Esophagus muscularis mucosa (tissue), 4 donors: ENCODE data around the gene PHYKPL. TPM values are rescaled to one million over a fixed set of nuclear protein-coding genes. Genes with fewer than 3 reads are reported as not detected.
"Not testable (repeated sequence)": the region's sequence is repeated elsewhere in the genome, so short reads cannot be mapped to it uniquely, and the experiment has no call there.

Experiments used
- DNase-seq: peaks from one replicate; pipeline ENCODE4 v3.0.0-alpha.2; 2017; ENCODE audit errors: extremely low spot score
- H3K27ac ChIP-seq, 4 donors: fragments of 200-600 bp; sonication (generic); replicated peaks in 1 of 4; 1 replicate in 3 of 4; 2 replicates in 1 of 4; pipeline ENCODE4 v1.5.1; 2016 to 2019; ENCODE audit warnings: mild to moderate bottlenecking in 1 of 4
- H3K27me3 ChIP-seq, 4 donors: fragments of 200-600 bp; sonication (generic); one replicate each; pipeline versions ENCODE4 v1.5.1 to v1.6.0; 2016 to 2019
- H3K36me3 ChIP-seq, 4 donors: fragments of 200-600 bp; sonication (generic); one replicate each; pipeline ENCODE4 v1.5.1; 2016 to 2019
- H3K4me1 ChIP-seq, 4 donors: fragments of 200-600 bp; sonication (generic); one replicate each; pipeline ENCODE4 v1.5.1; 2016 to 2019
- H3K4me3 ChIP-seq, 4 donors: fragments of 200-600 bp; sonication (generic); 1 replicate in 2 of 4; 2 replicates in 2 of 4; pipeline ENCODE4 v1.5.1; 2016 to 2019; ENCODE audit warnings: mild to moderate bottlenecking in 4 of 4, moderate library complexity in 1 of 4
- H3K9me3 ChIP-seq, 4 donors: fragments of 200-600 bp; sonication (generic); 1 replicate in 3 of 4; 2 replicates in 1 of 4; pipeline ENCODE4 v1.5.1; 2016 to 2019
- CTCF ChIP-seq, 3 experiments: fragments of 200-600 bp in 2 of 3; fragments of 450-650 bp in 1 of 3; sonication (generic) in 2 of 3; IDR thresholded peaks; one replicate each; pipeline ENCODE4 v1.5.1; 2017 to 2019; ENCODE audit warnings: antibody characterized with exemption in 3 of 3, mild to moderate bottlenecking in 2 of 3, moderate library complexity in 1 of 3
- EP300 ChIP-seq: sonication (generic); formaldehyde crosslinking; IDR thresholded peaks from one replicate; pipeline ENCODE4 v1.6.1; 2017; ENCODE audit warnings: antibody characterized with exemption
- POLR2A ChIP-seq: fragments of 450-650 bp; IDR thresholded peaks from one replicate; pipeline ENCODE4 v1.6.1; 2017; ENCODE audit warnings: antibody characterized with exemption, moderate library complexity, mild to moderate bottlenecking, low read depth
- POLR2AphosphoS5 ChIP-seq, 2 donors: sonication (generic); formaldehyde crosslinking; IDR thresholded peaks; one replicate each; pipeline ENCODE4 v1.6.1; 2017; ENCODE audit warnings: antibody characterized with exemption in 2 of 2
- WGBS: methylation state at CpG from one replicate; pipeline ENCODE4 v1.1.5; 2018; 5-methylcytosine and 5-hydroxymethylcytosine counted together
- intact Hi-C: fragments of 100-400 bp; cut with DNase I; formaldehyde crosslinking; loops from one replicate; pipeline ENCODE4 v1.15.1; 2023
- total RNA-seq, 4 donors: library from RNA; depleted of rRNA; stranded (reverse); fragments of >200 nt; gene quantifications; one replicate each; pipeline versions ENCODE4 v1.1.0 to v1.2.1, GENCODE V29; 2016

Gene PHYKPL
- total RNA-seq, 4 donors from 2014 or later: 27.4 to 45.1 (median 37.5) TPM

- Histone ChIP-seq H3K36me3 (no peaks in the 10 kb centered on the region), H3K27me3 (peaks cover 0 to 6% (median 0%) of the 10 kb centered on the region in 4 donors), H3K4me3 (no peak overlapping the region), H3K4me1 (peaks cover 17 to 36% (median 27%) of the 10 kb centered on the region in 4 donors), H3K9me3 (no peaks in the 10 kb centered on the region), H3K27ac (peak overlapping the region in 1 of 4 donors; percentile 34)
- DNase-seq: no peak
- intact Hi-C loops: no loop called here
- WGBS: 14% methylated on average over 2 of the region's 8 CpGs
- no peak for TF ChIP-seq POLR2A
- no peak for TF ChIP-seq CTCF (IDR thresholded peaks at IDR 0.05)
- no peak for TF ChIP-seq EP300
- no peak for TF ChIP-seq POLR2AphosphoS5 (IDR thresholded peaks at IDR 0.05)
Measured at GRCh38 chr5:178241231-178241663, 8.6 kb upstream of the PHYKPL start.

- H3K4me3 ChIP-seq: no peak overlapping the region
- peak overlapping the region in 2 of 4 donors; percentile 50 to 57 for H3K27ac ChIP-seq
- peaks cover 0 to 1% (median 0%) of the 10 kb centered on the region in 4 donors for H3K27me3 ChIP-seq
- H3K4me1 ChIP-seq: peaks cover 17 to 39% (median 29%) of the 10 kb centered on the region in 4 donors
- H3K36me3 ChIP-seq: no peaks in the 10 kb centered on the region
- no peaks in the 10 kb centered on the region for H3K9me3 ChIP-seq
- no peak for DNase-seq
- intact Hi-C loops: no loop called here
- WGBS: 80% methylated on average over 9 of the region's 9 CpGs
- TF ChIP-seq POLR2AphosphoS5 (IDR thresholded peaks at IDR 0.05) (no peak), EP300 (no peak), CTCF (IDR thresholded peaks at IDR 0.05) (no peak), POLR2A (no peak)
Measured at GRCh38 chr5:178240766-178241165, 8.2 kb upstream of the PHYKPL start.

- Histone ChIP-seq H3K9me3 (no peaks in the 10 kb centered on the region), H3K27me3 (no peaks in the 10 kb centered on the region), H3K4me3 (no peak overlapping the region), H3K27ac (peak overlapping the region in 3 of 4 donors; percentile 11 to 57 (median 50)), H3K36me3 (no peaks in the 10 kb centered on the region), H3K4me1 (peaks cover 17 to 39% (median 31%) of the 10 kb centered on the region in 4 donors)
- TF ChIP-seq POLR2A (no peak), EP300 (no peak), POLR2AphosphoS5 (IDR thresholded peaks at IDR 0.05) (no peak), CTCF (IDR thresholded peaks at IDR 0.05) (no peak)
- intact Hi-C loops: no loop called here
- WGBS: 80% methylated on average over 13 of the region's 19 CpGs
- DNase-seq: no peak
Measured at GRCh38 chr5:178240341-178240741, 7.7 kb upstream of the PHYKPL start.

- intact Hi-C loops, DNase-seq, H3K27me3 ChIP-seq, H3K36me3 ChIP-seq, H3K4me3 ChIP-seq, H3K9me3 ChIP-seq: not testable (repeated sequence)
- Histone ChIP-seq H3K4me1 (peaks cover 21 to 42% (median 33%) of the 10 kb centered on the region in 4 donors), H3K27ac (peak overlapping the region in 3 of 4 donors; percentile 11 to 57 (median 50))
- WGBS: 60% methylated on average over 4 of the region's 16 CpGs
Measured at GRCh38 chr5:178239626-178240301, 7.2 kb upstream of the PHYKPL start.

GRCh38 chr5:178238711-178239592 is 6.3 kb upstream of the PHYKPL start:
- no peaks in the 10 kb centered on the region for H3K27me3 ChIP-seq
- H3K4me3 ChIP-seq: no peak overlapping the region
- intact Hi-C loops: no loop called here
- H3K9me3 ChIP-seq: no peaks in the 10 kb centered on the region
- peak overlapping the region in 2 of 4 donors; percentile 20 to 55 for H3K27ac ChIP-seq
- H3K36me3 ChIP-seq: no peaks in the 10 kb centered on the region
- peaks cover 23 to 45% (median 34%) of the 10 kb centered on the region in 4 donors for H3K4me1 ChIP-seq
- DNase-seq: no peak
- TF ChIP-seq EP300: no peak
- no peak for TF ChIP-seq CTCF (IDR thresholded peaks at IDR 0.05)
- TF ChIP-seq POLR2A: no peak
- no peak for TF ChIP-seq POLR2AphosphoS5 (IDR thresholded peaks at IDR 0.05)
- WGBS: 82% methylated on average over 11 of the region's 17 CpGs
